ENCODE data around the gene SCUBE1. TPM values are rescaled to one million over a fixed set of nuclear protein-coding genes. Genes with fewer than 3 reads are reported as not detected.

Gene SCUBE1
- total RNA-seq, 1 donor from 2014 or later: 54.7 TPM

DNA sequence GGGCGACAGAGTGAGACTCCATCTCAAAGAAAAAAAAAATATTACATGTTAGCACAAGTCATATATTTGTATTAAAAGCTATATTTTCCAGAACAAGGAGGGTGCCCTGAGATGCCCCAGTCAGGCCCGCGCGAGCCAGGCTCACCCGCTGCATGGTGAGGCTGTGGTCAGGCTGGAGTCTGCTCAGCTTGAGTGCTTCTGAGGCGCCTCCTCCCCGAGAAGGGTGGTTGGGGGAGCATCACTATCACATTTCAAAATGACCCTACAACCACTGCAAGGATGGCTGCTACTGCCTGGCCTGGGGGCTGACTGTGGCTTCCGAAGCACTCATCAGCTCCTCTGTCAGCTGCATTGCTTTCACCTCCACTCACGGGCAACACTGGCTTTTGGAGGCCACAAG is 77.1 kb downstream of the SCUBE1 start:
- H3K4me3 Mint-ChIP-seq (ENCODE audit: unreplicated experiment): no peak overlapping the region
- H3K27me3 Mint-ChIP-seq (ENCODE audit: unreplicated experiment): no peaks in the 10 kb centered on the region
- no peak for DNase-seq (ENCODE audit: low spot score)
- H3K4me1 Mint-ChIP-seq (ENCODE audit: unreplicated experiment): peaks cover 25% of the 10 kb centered on the region
- no peak overlapping the region for H3K27ac Mint-ChIP-seq (ENCODE audit: unreplicated experiment)
- H3K36me3 Mint-ChIP-seq (ENCODE audit: low read depth, unreplicated experiment): peaks cover 16% of the 10 kb centered on the region
- no peaks in the 10 kb centered on the region for H3K9me3 Mint-ChIP-seq (ENCODE audit: unreplicated experiment)
- no peak for TF ChIP-seq CTCF (IDR thresholded peaks at IDR 0.05; ENCODE audit: unreplicated experiment)

DNA sequence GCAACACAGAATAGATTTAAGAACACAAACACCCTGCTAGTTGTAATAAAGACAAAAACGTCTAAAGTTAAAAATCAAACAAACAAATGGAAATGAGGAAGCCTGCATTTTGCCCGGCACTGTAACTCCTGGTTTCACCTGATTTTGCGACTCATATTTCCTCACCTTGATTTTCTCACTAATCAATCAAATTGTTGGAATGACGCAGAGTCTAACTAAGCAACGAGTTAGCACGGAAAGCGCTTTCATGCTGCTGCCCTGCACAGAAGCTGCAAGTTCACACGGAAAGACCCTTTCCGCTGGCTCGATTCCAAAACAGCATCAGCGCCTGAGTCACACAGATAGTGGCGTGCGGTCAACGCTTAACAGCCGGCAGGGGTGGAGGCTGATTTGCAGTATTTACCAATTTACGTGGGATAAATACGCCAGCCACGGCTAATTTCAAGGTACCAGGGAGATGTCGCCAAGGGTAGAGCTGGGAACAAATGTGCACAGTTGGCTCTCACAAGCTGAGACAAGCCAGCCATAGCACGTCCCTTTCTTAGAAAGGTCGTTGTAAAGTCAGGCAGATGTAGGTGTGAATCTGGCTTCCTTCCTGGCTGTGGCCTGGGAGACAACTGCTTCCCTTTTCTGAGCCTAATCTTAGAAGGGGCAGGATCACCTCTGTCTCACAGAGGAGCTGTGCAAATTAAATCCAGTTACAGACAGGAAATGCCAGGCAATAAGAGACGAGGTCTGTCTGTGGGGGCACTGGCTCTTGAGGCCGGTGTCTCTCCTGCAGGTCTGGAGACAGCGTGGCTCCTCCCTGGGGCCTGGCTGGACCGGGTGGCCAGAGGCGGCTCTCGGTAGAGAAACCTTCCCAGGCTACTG is 79.3 kb downstream of the SCUBE1 start:
- Mint-ChIP-seq H3K9me3 (ENCODE audit: unreplicated experiment) (no peaks in the 10 kb centered on the region), H3K4me1 (ENCODE audit: unreplicated experiment) (peaks cover 27% of the 10 kb centered on the region), H3K27ac (ENCODE audit: unreplicated experiment) (peak overlapping the region; percentile 82), H3K4me3 (ENCODE audit: unreplicated experiment) (no peak overlapping the region), H3K36me3 (ENCODE audit: low read depth, unreplicated experiment) (peaks cover 24% of the 10 kb centered on the region), H3K27me3 (ENCODE audit: unreplicated experiment) (no peaks in the 10 kb centered on the region)
- TF ChIP-seq CTCF (IDR thresholded peaks at IDR 0.05; ENCODE audit: unreplicated experiment): no peak
- no peak for DNase-seq (ENCODE audit: low spot score)

DNA sequence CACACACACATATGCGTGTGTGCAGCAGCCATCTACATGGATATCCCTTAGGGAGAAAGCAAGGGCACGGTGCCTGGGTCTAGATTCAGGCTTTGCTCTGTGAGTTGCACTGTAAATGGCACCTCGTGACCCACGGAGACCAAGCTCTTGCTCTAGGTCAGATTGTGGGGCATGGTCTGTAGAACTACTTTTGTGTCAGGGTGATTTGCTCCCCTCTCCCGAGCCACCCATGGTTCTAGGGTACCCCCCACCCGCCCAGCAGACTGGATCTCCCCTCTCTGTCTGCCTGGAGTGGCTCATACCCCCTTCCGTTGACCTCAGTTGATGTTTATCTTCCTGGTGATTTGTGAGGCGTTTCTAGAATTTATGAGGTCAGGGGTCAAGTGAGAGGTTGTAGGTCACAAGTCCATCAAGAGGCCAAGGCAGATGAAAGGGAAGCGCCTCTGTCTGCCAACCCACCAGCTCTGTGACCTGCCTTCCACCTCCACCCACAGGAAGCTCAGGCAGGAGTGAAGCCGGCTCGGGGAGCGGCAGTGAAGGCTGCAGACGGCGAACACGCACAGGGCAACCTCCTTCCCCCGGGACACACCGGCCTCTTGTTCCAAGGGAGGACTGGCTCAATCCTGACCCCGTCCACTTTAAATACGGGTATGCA is 80.1 kb downstream of the SCUBE1 start:
- DNase-seq (ENCODE audit: low spot score): peak; percentile 22
- H3K27me3 Mint-ChIP-seq (ENCODE audit: unreplicated experiment): no peaks in the 10 kb centered on the region
- peaks cover 27% of the 10 kb centered on the region for H3K4me1 Mint-ChIP-seq (ENCODE audit: unreplicated experiment)
- no peak overlapping the region for H3K4me3 Mint-ChIP-seq (ENCODE audit: unreplicated experiment)
- H3K9me3 Mint-ChIP-seq (ENCODE audit: unreplicated experiment): no peaks in the 10 kb centered on the region
- no peak overlapping the region for H3K27ac Mint-ChIP-seq (ENCODE audit: unreplicated experiment)
- H3K36me3 Mint-ChIP-seq (ENCODE audit: low read depth, unreplicated experiment): peaks cover 17% of the 10 kb centered on the region
- no peak for TF ChIP-seq CTCF (IDR thresholded peaks at IDR 0.05; ENCODE audit: unreplicated experiment)

GRCh38 chr22:43260331-43261231 is 82.6 kb downstream of the SCUBE1 start:
- no peak for TF ChIP-seq CTCF (IDR thresholded peaks at IDR 0.05; ENCODE audit: unreplicated experiment)

More at GRCh38 chr22:43260331-43261231, 82.6 kb downstream of the SCUBE1 start:
- Mint-ChIP-seq H3K4me3 (ENCODE audit: unreplicated experiment) (no peak overlapping the region), H3K9me3 (ENCODE audit: unreplicated experiment) (no peaks in the 10 kb centered on the region), H3K4me1 (ENCODE audit: unreplicated experiment) (peaks cover 25% of the 10 kb centered on the region), H3K27ac (ENCODE audit: unreplicated experiment) (no peak overlapping the region), H3K27me3 (ENCODE audit: unreplicated experiment) (peaks cover 3% of the 10 kb centered on the region), H3K36me3 (ENCODE audit: low read depth, unreplicated experiment) (peaks cover 32% of the 10 kb centered on the region)
- no peak for DNase-seq (ENCODE audit: low spot score)

Data from endothelial cell (in vitro differentiated cells).